ENCODE results near the gene FRAT2. TPM values are rescaled to one million over a fixed set of nuclear protein-coding genes. Genes with fewer than 3 reads are reported as not detected.
"Not testable (repeated sequence)": the region's sequence is repeated elsewhere in the genome, so short reads cannot be mapped to it uniquely, and the experiment has no call there.

The FRAT2 gene
- polyA plus RNA-seq, 4 donors: 4.5 to 13.2 (median 12.2) TPM

DNA sequence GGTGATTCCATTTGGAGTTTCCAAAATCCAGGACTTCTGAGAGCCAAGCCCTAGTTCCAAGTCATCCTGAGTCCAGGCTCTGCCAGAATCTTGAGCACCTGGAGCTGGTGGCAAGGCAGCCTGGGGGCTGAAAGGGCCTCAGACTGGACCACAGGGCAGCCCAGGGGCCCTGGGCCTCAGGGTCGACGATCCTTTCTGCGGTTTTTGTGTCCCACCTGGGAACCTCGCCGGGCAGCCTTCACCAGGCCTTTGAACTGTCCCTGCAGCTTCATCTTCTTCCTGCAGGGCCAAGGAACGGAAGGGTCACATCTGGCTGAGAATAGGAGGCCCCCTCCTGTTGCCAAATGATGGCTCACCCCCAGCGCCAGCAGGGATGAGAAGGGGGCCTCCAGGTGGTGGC lies 22.4 kb upstream of the FRAT2 start:
- DNase-seq (ENCODE audit: low read depth in 4 of 4, low spot score in 3 of 4): no peak

DNA sequence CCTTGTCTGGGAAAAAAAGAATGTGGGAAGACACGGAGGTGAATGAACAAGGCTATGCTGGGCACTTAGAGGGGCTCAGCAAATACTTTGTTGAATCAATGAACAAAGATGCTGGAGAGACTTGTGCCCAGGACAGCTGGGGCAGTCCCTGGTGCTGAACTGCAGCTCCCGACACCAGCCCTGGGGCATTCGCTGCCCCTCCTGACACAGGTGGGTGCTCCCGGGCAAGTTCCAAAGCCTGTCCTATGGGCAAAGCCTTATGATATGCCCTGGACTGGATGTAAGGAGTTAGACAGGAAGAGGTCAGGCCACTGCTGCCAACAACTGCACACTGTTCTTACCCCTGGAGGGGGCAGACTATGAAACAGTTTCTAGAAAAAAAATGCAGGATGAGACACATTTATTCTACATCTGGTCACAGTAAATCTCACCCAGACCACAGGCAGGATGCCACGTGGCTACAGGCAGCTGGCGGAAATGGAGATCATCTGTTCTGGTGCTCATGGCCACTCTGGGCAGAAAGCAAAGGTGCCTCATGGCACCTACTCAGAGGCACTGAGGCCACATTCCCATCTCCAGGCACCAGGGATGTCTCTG lies 21.9 kb upstream of the FRAT2 start:
- DNase-seq (ENCODE audit: low read depth in 4 of 4, low spot score in 3 of 4): no peak

- DNase-seq (ENCODE audit: low read depth in 4 of 4, low spot score in 3 of 4): no peak
Measured at GRCh38 chr10:97355571-97355975, 21.0 kb upstream of the FRAT2 start.

- DNase-seq (ENCODE audit: low read depth in 4 of 4, low spot score in 3 of 4): no peak
Measured at GRCh38 chr10:97353945-97354344, 19.4 kb upstream of the FRAT2 start.

GRCh38 chr10:97349752-97350513 lies 15.4 kb upstream of the FRAT2 start:
- no peak for DNase-seq (ENCODE audit: low read depth in 4 of 4, low spot score in 3 of 4)

DNA sequence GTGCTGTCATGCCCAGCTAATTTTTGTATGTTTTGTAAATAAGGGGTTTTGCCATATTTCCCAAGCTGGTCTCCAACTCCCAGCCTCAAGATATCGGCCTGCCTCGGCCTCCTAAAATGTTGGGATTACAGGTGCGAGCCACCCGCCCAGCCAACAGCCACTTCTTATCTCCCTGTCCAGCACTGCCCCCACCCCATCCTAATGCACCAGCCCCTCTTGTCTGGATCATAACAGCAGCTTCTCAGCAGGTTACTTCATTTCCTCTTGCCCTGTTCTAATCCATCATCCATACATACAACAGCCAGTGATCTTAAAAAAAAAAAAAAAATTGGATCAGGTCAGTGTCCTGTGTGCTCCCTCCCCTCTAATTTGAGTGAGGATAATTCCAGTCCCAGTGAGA lies 12.8 kb upstream of the FRAT2 start:
- DNase-seq (ENCODE audit: low read depth in 4 of 4, low spot score in 3 of 4): no peak

GRCh38 chr10:97343664-97344063 lies 9.1 kb upstream of the FRAT2 start:
- not testable (repeated sequence) for DNase-seq (ENCODE audit: low read depth in 4 of 4, low spot score in 3 of 4)

DNA sequence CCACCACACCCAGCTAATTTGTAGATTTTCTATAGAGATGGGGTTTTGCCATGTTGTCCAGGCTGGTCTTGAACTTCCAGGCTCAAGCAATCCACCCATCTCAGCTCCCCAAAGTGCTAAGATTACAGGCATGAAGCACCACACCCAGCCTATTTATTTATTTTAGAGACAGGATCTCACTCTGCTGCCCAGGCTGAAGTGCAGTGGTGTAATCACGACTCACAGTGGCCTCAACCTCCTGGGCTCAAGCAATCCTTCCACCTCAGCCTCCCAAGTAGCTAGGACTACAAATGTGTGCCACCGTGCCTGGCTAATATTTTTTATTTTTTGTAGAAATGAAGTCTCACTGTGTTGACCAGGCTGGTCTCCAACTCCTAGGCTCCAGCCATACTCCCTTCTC lies 6.9 kb upstream of the FRAT2 start:
- DNase-seq (ENCODE audit: low read depth in 4 of 4, low spot score in 3 of 4): no peak

- no peak for DNase-seq (ENCODE audit: low read depth in 4 of 4, low spot score in 3 of 4)
Measured at GRCh38 chr10:97338041-97338440, 3.5 kb upstream of the FRAT2 start.

- no peak for DNase-seq (ENCODE audit: low read depth in 4 of 4, low spot score in 3 of 4)
Measured at GRCh38 chr10:97336942-97337831, 2.7 kb upstream of the FRAT2 start.

DNA sequence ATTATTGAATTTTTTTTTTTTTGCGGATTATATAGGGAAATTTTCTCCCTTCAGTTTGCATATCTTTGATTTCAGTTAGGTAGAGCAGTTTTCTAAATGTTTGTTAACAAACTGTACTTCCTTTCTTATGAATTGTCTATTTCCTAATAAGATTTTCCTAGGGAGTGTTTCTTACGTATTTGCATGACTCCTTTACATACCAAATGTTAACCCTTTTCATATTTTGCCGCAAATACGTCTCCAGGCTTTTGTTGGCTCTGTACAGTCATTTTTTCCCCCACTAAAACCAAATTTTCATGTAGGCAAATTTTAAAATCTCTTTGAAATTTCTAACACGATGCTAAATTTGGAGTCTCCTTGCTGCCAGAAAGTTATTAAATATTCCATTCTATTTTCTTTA lies 1.9 kb upstream of the FRAT2 start:
- no peak for DNase-seq (ENCODE audit: low read depth in 4 of 4, low spot score in 3 of 4)

DNA sequence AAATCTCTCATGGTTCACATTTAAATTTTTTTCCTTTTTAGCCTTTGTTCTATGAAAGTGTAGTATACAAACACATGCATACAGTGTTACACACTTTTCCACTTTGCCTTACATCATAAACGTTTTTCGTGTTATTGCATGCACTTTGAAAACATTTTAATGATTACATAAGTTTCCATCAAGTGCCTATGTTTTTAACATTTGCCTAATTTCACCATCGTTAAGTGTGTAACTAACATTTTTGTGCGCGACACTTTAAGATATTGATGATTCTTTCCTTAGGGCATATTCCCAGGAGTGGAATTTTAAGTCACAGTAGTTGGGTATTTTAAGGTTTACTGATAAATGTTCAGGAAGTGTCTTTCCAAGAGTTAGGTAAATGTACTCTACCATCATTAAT lies 1.5 kb upstream of the FRAT2 start:
- no peak for DNase-seq (ENCODE audit: low read depth in 4 of 4, low spot score in 3 of 4)

DNA sequence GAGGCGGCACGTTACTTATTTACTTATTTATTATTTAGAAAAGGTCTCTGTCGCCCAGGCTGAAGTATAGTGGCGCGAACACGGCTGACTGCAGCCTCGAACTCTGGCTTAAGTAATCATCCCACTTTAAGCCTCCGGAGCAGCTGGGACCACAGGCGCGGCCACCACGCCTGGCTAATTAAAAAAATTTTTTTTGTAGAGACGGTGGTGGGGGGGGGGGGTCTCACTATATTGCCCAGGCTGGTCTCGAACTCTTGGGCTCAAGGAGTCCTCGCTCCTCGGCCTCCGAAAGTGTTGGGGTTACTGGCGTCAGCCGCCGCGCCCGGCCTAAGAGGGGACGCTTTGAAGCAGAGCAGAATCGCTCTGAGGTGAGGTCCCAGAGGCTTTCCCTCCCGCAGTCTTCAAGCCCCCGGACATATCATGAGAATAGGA lies 675 bp upstream of the FRAT2 start:
- DNase-seq (ENCODE audit: low read depth in 4 of 4, low spot score in 3 of 4): no peak

DNA sequence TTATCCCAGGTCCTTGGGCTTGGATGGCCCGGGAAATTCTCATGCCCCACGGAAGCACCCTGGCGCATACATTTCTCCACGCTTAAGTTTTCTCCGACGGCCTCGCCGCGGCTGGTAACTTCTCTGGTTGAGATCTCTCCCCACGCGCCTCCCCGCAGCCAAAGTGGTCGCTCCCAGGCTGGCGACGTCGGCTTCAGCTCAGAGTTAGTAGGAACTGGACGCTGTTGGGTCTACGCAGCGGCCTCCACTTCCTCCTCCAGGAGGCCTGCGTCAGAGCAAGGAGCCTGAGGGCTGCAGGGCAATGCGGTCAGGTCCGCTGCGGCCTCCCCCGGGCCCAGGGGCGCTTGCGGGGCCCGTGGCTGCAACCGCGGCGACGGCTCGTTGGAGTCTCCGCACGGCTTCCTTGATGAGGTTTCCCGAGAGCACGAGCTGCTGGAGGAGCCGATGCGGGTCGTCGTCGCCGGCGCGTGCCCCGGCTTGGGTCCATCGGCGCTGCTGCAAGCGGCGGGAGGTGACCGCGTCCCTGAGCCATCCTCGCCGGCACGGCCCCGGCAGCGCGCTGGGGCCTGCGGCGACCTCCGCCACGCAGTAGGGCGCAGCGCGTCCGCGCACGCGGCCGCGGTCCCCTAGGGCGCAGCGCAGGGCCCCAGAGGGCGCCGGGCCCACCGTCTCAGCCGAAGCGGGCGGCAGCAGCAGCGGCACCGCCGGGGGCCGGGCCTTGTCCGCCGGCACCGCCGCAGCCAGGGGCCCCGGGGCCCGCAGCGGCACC lies 744 bp downstream of the FRAT2 start:
- no peak for DNase-seq (ENCODE audit: low read depth in 4 of 4, low spot score in 3 of 4)

DNA sequence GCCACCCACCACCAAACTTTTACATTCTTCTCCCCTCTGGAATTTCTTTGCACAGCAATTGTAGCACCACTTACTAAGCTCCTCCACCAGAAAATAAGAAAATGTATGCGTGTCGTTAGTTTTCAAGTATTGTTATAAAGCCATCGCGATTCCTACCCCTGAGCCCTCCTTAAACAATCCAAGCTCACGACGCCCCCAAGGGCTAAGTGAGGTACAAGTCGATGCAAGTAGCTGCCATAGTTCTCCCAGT lies 1.3 kb downstream of the FRAT2 start:
- DNase-seq (ENCODE audit: low read depth in 4 of 4, low spot score in 3 of 4): no peak

DNA sequence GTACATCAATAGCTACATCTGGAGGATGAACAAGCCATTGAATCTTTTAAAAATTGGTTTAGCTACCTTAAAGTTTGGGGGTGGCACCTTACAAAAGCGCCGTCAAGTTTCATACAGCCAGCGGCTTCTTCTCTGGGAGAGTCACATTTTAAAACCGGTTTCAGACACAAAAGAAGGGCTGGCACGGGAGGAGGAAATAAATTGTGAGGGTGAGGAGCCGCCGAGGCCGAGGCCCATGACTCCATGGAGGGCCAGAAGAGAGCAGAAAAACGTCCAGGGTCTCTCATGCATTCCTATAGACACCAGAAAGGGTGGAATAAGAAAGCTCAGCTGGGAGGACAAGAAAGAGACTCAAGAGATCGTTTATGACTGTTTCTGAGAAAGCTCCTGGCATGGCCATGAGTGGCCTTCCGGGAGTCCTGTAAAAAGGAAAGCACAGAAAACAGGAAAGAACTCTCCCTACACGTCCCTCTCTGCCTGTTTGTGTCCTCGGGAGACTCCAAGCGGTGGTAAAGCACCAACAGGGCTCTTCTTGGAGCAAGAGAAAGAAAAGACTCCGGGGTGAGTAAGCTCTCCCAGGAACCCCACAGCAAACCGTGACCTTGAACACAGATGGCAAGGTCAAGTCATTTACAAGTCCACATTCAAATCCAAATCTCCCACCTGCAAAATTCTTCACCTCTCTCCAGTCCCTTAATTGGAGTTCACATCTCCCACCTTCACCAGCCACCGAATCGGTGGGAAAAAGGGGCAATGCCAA lies 1.8 kb downstream of the FRAT2 start:
- DNase-seq (ENCODE audit: low read depth in 4 of 4, low spot score in 3 of 4): no peak

DNA sequence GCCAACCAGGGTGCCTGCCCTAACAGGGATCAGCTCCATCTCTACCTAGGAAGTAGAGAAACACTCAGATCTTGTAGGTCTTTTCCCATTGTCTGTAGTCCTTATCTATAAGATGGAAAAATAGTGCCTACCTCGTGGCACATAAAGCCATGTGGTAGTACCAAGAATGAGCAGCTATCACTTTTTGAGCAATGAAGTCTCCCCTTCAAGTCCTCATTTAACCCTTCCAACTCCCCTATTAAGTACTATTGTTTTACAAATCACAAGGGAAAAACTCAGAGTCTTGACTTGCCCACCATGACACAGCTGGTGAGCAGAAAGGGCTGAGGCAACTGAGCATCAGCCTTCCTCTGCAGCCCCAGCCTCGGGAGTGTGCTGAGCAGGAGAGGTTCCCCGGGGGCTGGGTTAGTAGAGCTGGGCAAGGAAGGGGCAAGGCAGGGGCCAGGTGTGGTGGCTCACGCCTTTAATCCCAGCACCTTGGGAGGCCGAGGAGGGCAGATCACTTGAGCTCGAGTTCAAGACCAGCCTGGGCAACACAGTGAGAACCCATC lies 3.3 kb downstream of the FRAT2 start:
- no peak for DNase-seq (ENCODE audit: low read depth in 4 of 4, low spot score in 3 of 4)

DNA sequence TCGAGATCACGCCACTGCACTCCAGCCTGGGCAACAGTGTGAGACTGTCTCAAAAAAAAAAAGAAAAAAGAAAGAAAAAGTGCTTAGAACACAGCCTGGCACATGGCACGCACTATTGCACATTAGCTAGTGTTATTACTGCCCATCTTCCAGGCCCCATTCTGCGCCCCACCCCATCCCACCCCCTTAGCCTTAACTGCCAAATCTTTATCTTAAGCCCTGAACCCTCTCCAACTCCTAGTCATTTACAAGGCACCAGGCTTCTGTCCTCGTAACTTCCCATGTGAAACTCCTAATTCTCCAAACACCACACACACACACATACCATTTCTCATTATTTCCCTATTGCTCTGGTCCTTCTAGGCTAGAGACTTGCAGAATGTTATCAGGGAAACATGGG lies 4.8 kb downstream of the FRAT2 start:
- no peak for DNase-seq (ENCODE audit: low read depth in 4 of 4, low spot score in 3 of 4)

DNA sequence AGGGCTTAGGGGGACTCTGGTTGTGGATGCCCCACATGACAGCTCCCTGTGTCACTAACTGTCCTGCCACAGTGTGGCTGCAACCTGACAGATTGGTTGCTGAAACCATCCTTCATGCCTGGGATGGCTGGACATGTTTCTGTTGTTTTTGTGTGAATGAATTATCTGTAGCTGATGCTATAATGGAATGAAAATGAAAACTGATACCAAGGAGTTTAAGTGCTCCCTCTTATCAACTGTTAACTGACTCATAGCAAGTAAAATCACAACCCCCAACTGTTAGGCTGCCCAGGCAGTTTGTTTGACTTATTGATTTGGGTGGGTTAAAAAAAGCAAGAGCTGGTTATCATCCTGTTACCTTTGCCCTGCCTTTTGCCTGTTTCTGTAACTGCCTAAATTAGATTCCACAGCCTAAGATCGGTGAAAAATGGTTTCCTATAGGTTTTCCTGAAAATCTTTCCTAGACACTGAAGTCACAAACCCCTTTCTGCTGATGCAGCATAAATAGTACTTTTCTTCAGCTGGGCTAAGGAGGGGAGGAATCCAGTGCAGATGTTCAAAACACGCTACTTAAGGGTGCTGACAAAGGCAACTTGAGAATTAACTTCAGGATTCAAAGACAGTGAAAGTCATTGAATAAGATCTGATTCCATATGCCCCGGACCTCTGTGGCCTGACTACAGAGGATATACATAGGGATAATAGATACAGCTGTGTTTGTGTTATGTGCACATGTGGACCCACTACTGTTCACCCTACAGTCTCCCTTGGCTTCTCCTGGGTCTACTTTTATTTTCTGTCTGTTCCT lies 5.7 kb downstream of the FRAT2 start:
- no peak for DNase-seq (ENCODE audit: low read depth in 4 of 4, low spot score in 3 of 4)
